Measurements from ENCODE around the gene MROH7. TPM values are rescaled to one million over a fixed set of nuclear protein-coding genes. Genes with fewer than 3 reads are reported as not detected.

Gene MROH7
- polyA plus RNA-seq, 3 donors = 1.1 TPM; not detected in 2

- TF ChIP-seq CTCF (IDR thresholded peaks at IDR 0.05) = no peak
- intact Hi-C loops (cut with micrococcal nuclease) = no loop called here
- DNase-seq = no peak
- peaks cover 0 to 3% (median 2%) of the 10 kb centered on the region in 3 donors for H3K27me3 Mint-ChIP-seq (ENCODE audit: low read depth in 3 of 3)
- no peaks in the 10 kb centered on the region for H3K36me3 Mint-ChIP-seq
- H3K4me2 ChIP-seq (replicated peaks; ENCODE audit: extremely low read depth, low read length, poor library complexity, severe bottlenecking) = no peak overlapping the region
- H3K9me3 Mint-ChIP-seq = no peaks in the 10 kb centered on the region
- no peaks in the 10 kb centered on the region for H3K4me1 Mint-ChIP-seq
- no peaks in the 10 kb centered on the region for H3K27me3 ChIP-seq (ENCODE audit: control insufficient read depth in 2 of 2, insufficient read depth in 2 of 2, low read length in 2 of 2)
- H3K27ac ChIP-seq (ENCODE audit: low read depth in 1 of 2, low read length in 2 of 2) = no peak overlapping the region
- H3K9ac ChIP-seq (ENCODE audit: insufficient read depth, low read length, poor library complexity, severe bottlenecking) = no peak overlapping the region
- no peaks in the 10 kb centered on the region for H4K20me1 ChIP-seq (ENCODE audit: insufficient read depth, low read length)
- no peaks in the 10 kb centered on the region for H3K36me3 ChIP-seq (replicated peaks in 1 of 2; ENCODE audit: control insufficient read depth in 1 of 2, insufficient read depth in 2 of 2, low read length in 2 of 2)
- no peaks in the 10 kb centered on the region for H3K4me1 ChIP-seq (ENCODE audit: control insufficient read depth in 1 of 2, insufficient read depth in 2 of 2, low read length in 2 of 2)
- H3K4me3 Mint-ChIP-seq = no peak overlapping the region
- H3K9me3 ChIP-seq (replicated peaks in 1 of 2; ENCODE audit: control insufficient read depth in 1 of 2, insufficient read depth in 1 of 2, low read length in 2 of 2) = no peaks in the 10 kb centered on the region
- H3K27ac Mint-ChIP-seq = no peak overlapping the region
- no peak overlapping the region for H2AFZ ChIP-seq (ENCODE audit: insufficient read depth, low read depth, low read length, poor library complexity, severe bottlenecking)
- no peak overlapping the region for H3K4me3 ChIP-seq (replicated peaks in 1 of 3; ENCODE audit: low read depth in 2 of 3, low read length in 3 of 3)
- 80% methylated on average over 4 of the region's 4 CpGs for WGBS (ENCODE audit: insufficient coverage)
- no peaks in the 10 kb centered on the region for H3K79me2 ChIP-seq (ENCODE audit: insufficient read depth, low read length)
Observed at GRCh38 chr1:54706419-54706818, 64.8 kb downstream of the MROH7 start.

- no peak for DNase-seq
- Histone ChIP-seq H3K4me1 (ENCODE audit: control insufficient read depth in 1 of 2, insufficient read depth in 2 of 2, low read length in 2 of 2) (no peaks in the 10 kb centered on the region), H3K27ac (ENCODE audit: low read depth in 1 of 2, low read length in 2 of 2) (no peak overlapping the region), H4K20me1 (ENCODE audit: insufficient read depth, low read length) (no peaks in the 10 kb centered on the region), H3K9me3 (replicated peaks in 1 of 2; ENCODE audit: control insufficient read depth in 1 of 2, insufficient read depth in 1 of 2, low read length in 2 of 2) (no peaks in the 10 kb centered on the region), H2AFZ (ENCODE audit: insufficient read depth, low read depth, low read length, poor library complexity, severe bottlenecking) (no peak overlapping the region), H3K4me2 (replicated peaks; ENCODE audit: extremely low read depth, low read length, poor library complexity, severe bottlenecking) (no peak overlapping the region), H3K27me3 (ENCODE audit: control insufficient read depth in 2 of 2, insufficient read depth in 2 of 2, low read length in 2 of 2) (no peaks in the 10 kb centered on the region), H3K4me3 (replicated peaks in 1 of 3; ENCODE audit: low read depth in 2 of 3, low read length in 3 of 3) (no peak overlapping the region), H3K9ac (ENCODE audit: insufficient read depth, low read length, poor library complexity, severe bottlenecking) (no peak overlapping the region), H3K36me3 (replicated peaks in 1 of 2; ENCODE audit: control insufficient read depth in 1 of 2, insufficient read depth in 2 of 2, low read length in 2 of 2) (no peaks in the 10 kb centered on the region), H3K79me2 (ENCODE audit: insufficient read depth, low read length) (no peaks in the 10 kb centered on the region)
- no peak for TF ChIP-seq CTCF (IDR thresholded peaks at IDR 0.05)
- intact Hi-C loops (cut with micrococcal nuclease) = no loop called here
- Mint-ChIP-seq H3K36me3 (no peaks in the 10 kb centered on the region), H3K9me3 (no peaks in the 10 kb centered on the region), H3K4me1 (no peaks in the 10 kb centered on the region), H3K27me3 (ENCODE audit: low read depth in 3 of 3) (peaks cover 0 to 5% (median 2%) of the 10 kb centered on the region in 3 donors), H3K4me3 (no peak overlapping the region), H3K27ac (no peak overlapping the region)
Observed at GRCh38 chr1:54708385-54708784, 66.8 kb downstream of the MROH7 start.
